Myometrial cell (primary cell): Measurements from ENCODE around the gene ADAT3. TPM values are rescaled to one million over a fixed set of nuclear protein-coding genes. Genes with fewer than 3 reads are reported as not detected.

Source experiments
- total RNA-seq: library from RNA; depleted of rRNA; stranded (reverse); fragments of >200 nt; gene quantifications from 2 replicates; pipeline ENCODE4 v1.2.3, GENCODE V29; 2015

Gene ADAT3
- total RNA-seq = 1.1 and 6.3 TPM in 2 replicates

GRCh38 chr19:1905110-1905862, at the start of gene ADAT3, which contains the start of gene SCAMP4:
Gene ADAT3 (plus strand): TSS chr19:1905399. CDS start chr19:1912048, 6,649 bp downstream.
Gene SCAMP4 (plus strand): TSS chr19:1905399. CDS start chr19:1915020, 9,621 bp downstream.

GRCh38 chr19:1863328-1863637, 41.9 kb upstream of the ADAT3 start, which contains the start of gene KLF16:
Gene KLF16 (minus strand): TSS chr19:1863579. CDS start chr19:1863497, 82 bp downstream.

GRCh38 chr19:1885398-1886119, 19.6 kb upstream of the ADAT3 start, which contains the start of gene ABHD17A:
Gene ABHD17A (minus strand): TSS chr19:1885496. CDS start chr19:1881566, 3,930 bp downstream.

GRCh38 chr19:1941146-1942077, 36.2 kb downstream of the ADAT3 start, which contains the start of gene CSNK1G2:
Gene CSNK1G2 (plus strand): TSS chr19:1941172. CDS start chr19:1969773, 28,601 bp downstream.

Other genes starting within 250 kb of the ADAT3 start
- not detected in 2 replicates for gene ONECUT3, start 151.9 kb upstream of the ADAT3 start, total RNA-seq
- gene ATP8B3, start 93.1 kb upstream of the ADAT3 start, total RNA-seq = 5.0 and 8.4 TPM in 2 replicates
- gene REXO1, start 56.9 kb upstream of the ADAT3 start, total RNA-seq = 6.9 and 8.0 TPM in 2 replicates
- gene KLF16, start 41.8 kb upstream of the ADAT3 start, total RNA-seq = 7.8 and 11.0 TPM in 2 replicates
- 138 and 142 TPM in 2 replicates for gene ABHD17A, start 19.9 kb upstream of the ADAT3 start, total RNA-seq
- gene SCAMP4, start within 50 bp of the ADAT3 start, total RNA-seq = 120 and 145 TPM in 2 replicates
- 62.7 and 78.4 TPM in 2 replicates for gene CSNK1G2, start 35.8 kb downstream of the ADAT3 start, total RNA-seq
- 78.5 and 104 TPM in 2 replicates for gene BTBD2, start 110.3 kb downstream of the ADAT3 start, total RNA-seq
- 156 and 174 TPM in 2 replicates for gene MKNK2, start 145.8 kb downstream of the ADAT3 start, total RNA-seq
- 52.5 and 62.0 TPM in 2 replicates for gene MOB3A, start 190.9 kb downstream of the ADAT3 start, total RNA-seq
- gene IZUMO4, start 191.5 kb downstream of the ADAT3 start, total RNA-seq = 0.86 TPM in 1 of 2 replicates, not detected in the other
- 117 and 120 TPM in 2 replicates for gene AP3D1, start 246.2 kb downstream of the ADAT3 start, total RNA-seq